Common myeloid progenitor, CD34-positive (primary cell): Measurements from ENCODE around the gene GRID2.

Source experiments
- CTCF ChIA-PET: fragments of 350-600 bp; sonication (Branson Sonifier 250); formaldehyde crosslinking; loops from one replicate; lab custom pipeline; 2021; ENCODE audit warnings: antibody characterized with exemption; lab: Charles Lee
- POLR2A ChIA-PET: fragments of 350-600 bp; sonication (Branson Sonifier 250); formaldehyde crosslinking; loops from one replicate; lab custom pipeline; 2021; ENCODE audit warnings: antibody characterized with exemption; lab: Charles Lee
- DNase-seq, 3 donors: peaks; one replicate each; pipeline versions ENCODE4 v3.0.0 to v3.0.0-alpha.2; 2013
- H3K27ac ChIP-seq, 2 experiments: 1 replicate in 1 of 2; 2 replicates in 1 of 2; pipeline ENCODE4 v1.7.0; 2013; ENCODE audit warnings: inconsistent platforms in 2 of 2, low read length in 2 of 2, mild to moderate bottlenecking in 2 of 2, low read depth in 1 of 2, moderate library complexity in 1 of 2; ENCODE audit not compliant: severe bottlenecking in 2 of 2, insufficient read depth in 1 of 2, poor library complexity in 1 of 2
- H3K27me3 ChIP-seq, 5 experiments: replicated peaks in 2 of 5; 1 replicate in 3 of 5; 2 replicates in 2 of 5; pipeline versions ENCODE4 v1.6.1 to v1.7.0; 2013; ENCODE audit warnings: low read length in 4 of 5, mild to moderate bottlenecking in 2 of 5, moderate library complexity in 2 of 5, inconsistent platforms in 1 of 5; ENCODE audit not compliant: insufficient read depth in 5 of 5, control insufficient read depth in 4 of 5
- H3K36me3 ChIP-seq, 4 experiments: 1 replicate in 2 of 4; 2 replicates in 2 of 4; pipeline versions ENCODE4 v1.6.1 to v1.7.0; 2013; ENCODE audit warnings: low read length in 3 of 4, control low read depth in 1 of 4, mild to moderate bottlenecking in 1 of 4; ENCODE audit not compliant: control insufficient read depth in 4 of 4, insufficient read depth in 4 of 4
- H3K4me1 ChIP-seq, 4 experiments: 1 replicate in 3 of 4; 2 replicates in 1 of 4; pipeline versions ENCODE4 v1.6.1 to v1.7.1; 2013; ENCODE audit warnings: low read length in 3 of 4, mild to moderate bottlenecking in 3 of 4, control low read depth in 1 of 4, inconsistent platforms in 1 of 4, moderate library complexity in 1 of 4; ENCODE audit not compliant: control insufficient read depth in 4 of 4, insufficient read depth in 4 of 4; ENCODE audit errors: control extremely low read depth in 1 of 4
- H3K4me3 ChIP-seq, 7 experiments: 1 replicate in 4 of 7; 2 replicates in 3 of 7; pipeline versions ENCODE4 v1.5.1 to v1.7.0; 2013; ENCODE audit warnings: mild to moderate bottlenecking in 7 of 7, low read length in 6 of 7, moderate library complexity in 6 of 7, inconsistent platforms in 2 of 7, low read depth in 2 of 7, control low read depth in 1 of 7; ENCODE audit not compliant: insufficient read depth in 4 of 7, control insufficient read depth in 1 of 7; ENCODE audit errors: extremely low read depth in 1 of 7
- H3K9me3 ChIP-seq, 5 experiments: 1 replicate in 4 of 5; 2 replicates in 1 of 5; pipeline versions ENCODE4 v1.6.1 to v1.7.1; 2013; ENCODE audit warnings: low read length in 4 of 5, mild to moderate bottlenecking in 2 of 5, inconsistent platforms in 1 of 5, low read depth in 1 of 5, moderate library complexity in 1 of 5; ENCODE audit not compliant: control insufficient read depth in 4 of 5, insufficient read depth in 2 of 5; ENCODE audit errors: control extremely low read depth in 1 of 5
- WGBS: methylation state at CpG from one replicate; pipeline ENCODE4 v1.1.5; 2013; ENCODE audit not compliant: insufficient coverage; 5-methylcytosine and 5-hydroxymethylcytosine counted together

GRID2 gene

DNA sequence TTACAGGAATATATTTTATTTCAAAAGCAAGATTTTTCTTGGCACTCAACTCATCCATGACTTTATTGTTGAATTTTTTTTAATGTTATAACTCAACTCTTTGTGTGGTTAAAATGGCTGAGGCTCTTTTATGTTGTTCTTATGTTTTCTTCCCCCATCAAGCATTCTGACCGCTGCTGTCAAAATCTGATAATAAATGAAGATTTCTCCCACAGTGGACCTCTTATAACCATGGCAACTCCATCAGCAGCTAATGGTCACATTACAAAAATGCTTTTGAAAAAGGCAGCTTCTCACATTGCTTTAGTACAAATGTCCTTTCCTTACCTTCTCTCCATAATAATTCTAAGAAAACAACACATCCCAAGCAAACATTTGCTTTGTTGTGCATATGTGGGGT lies 1428.7 kb downstream of the GRID2 start:
- WGBS, result no CpG with 5 or more reads among the region's 1 CpG
- no peaks in the 10 kb centered on the region for H3K36me3 ChIP-seq
- no peak overlapping the region for H3K4me3 ChIP-seq
- H3K9me3 ChIP-seq, result no peaks in the 10 kb centered on the region
- no peak overlapping the region for H3K27ac ChIP-seq
- ChIA-PET CTCF (no interaction called here), POLR2A (no interaction called here)
- no peaks in the 10 kb centered on the region for H3K4me1 ChIP-seq
- DNase-seq, result no peak
- H3K27me3 ChIP-seq, result no peaks in the 10 kb centered on the region

DNA sequence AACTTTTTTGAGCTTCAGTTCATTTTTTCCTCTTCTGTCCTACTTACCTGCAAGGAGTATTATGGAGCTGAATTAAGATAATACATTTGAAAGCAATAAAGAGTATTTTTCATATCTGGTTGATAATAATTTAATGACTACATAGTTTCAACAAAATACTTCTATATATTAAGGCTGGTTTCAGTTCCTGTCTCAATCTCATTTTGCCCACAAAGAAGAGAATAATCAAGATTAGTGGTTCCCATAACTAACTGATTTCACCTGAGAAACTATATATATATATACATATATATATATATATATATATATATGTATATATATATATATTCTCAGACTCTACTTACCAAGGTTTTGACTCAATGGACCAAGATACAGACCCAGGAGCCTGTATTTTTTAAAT lies 1437.1 kb downstream of the GRID2 start:
- no peak for DNase-seq
- Histone ChIP-seq H3K4me3 (no peak overlapping the region), H3K9me3 (no peaks in the 10 kb centered on the region), H3K27me3 (no peaks in the 10 kb centered on the region), H3K36me3 (no peaks in the 10 kb centered on the region), H3K4me1 (no peaks in the 10 kb centered on the region), H3K27ac (no peak overlapping the region)
- POLR2A ChIA-PET, result no interaction called here
- CTCF ChIA-PET, result no interaction called here

DNA sequence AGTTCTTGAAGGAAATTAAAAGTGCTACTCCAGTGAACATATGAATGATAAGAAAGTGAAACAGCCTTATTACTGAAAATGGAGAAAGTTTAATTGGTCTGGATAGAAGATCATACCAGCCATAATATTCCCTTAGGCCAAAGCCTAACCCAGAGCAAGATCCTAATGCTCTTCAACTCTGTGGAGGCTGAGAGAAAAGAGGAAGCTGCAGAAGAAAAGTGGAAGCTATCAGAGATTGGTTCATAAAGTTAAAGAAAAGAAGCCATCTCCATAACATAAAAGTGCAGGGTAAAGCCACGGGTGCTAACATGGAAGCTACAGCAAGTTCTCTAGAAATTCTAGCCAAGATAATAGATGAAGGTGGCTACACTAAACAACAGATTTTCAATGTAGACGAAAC lies 1439.3 kb downstream of the GRID2 start:
- peak in 1 of 3 donors; percentile 4 for DNase-seq
- Histone ChIP-seq H3K27ac (no peak overlapping the region), H3K9me3 (no peaks in the 10 kb centered on the region), H3K27me3 (no peaks in the 10 kb centered on the region), H3K4me3 (no peak overlapping the region), H3K36me3 (no peaks in the 10 kb centered on the region), H3K4me1 (no peaks in the 10 kb centered on the region)
- WGBS, result 100% methylated on average over 1 of the region's 2 CpGs
- ChIA-PET CTCF (interaction anchor here (1.5 kb wide), 1 partner anchor 11 kb away, joined by 3 read pairs; no protein-coding TSS in a partner anchor), POLR2A (no interaction called here)

DNA sequence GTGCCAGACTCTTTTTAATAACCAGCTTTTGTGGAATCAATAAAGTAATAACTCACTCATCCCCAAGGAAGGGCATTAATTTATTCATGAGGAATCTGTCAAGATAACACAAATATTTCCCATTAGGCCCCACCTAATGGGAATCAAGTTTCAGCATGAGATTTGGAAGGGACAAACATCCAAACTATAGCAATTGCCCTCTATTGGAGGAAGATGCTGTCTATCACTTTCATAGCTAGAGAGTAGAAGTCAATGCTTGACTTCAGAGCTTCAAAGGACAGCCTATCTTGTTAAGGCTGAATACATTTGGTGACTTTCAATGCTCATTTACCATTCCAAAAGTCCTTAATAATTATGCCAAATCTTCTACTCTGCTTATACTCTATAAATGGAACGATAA lies 1439.9 kb downstream of the GRID2 start:
- 100% methylated on average over 1 of the region's 1 CpG for WGBS
- H3K27me3 ChIP-seq, result no peaks in the 10 kb centered on the region
- DNase-seq, result no peak
- no peak overlapping the region for H3K27ac ChIP-seq
- H3K36me3 ChIP-seq, result no peaks in the 10 kb centered on the region
- H3K4me3 ChIP-seq, result no peak overlapping the region
- no peaks in the 10 kb centered on the region for H3K9me3 ChIP-seq
- H3K4me1 ChIP-seq, result no peaks in the 10 kb centered on the region
- POLR2A ChIA-PET, result no interaction called here
- CTCF ChIA-PET, result interaction anchor here (1.5 kb wide), 1 partner anchor 11 kb away, joined by 3 read pairs; no protein-coding TSS in a partner anchor

DNA sequence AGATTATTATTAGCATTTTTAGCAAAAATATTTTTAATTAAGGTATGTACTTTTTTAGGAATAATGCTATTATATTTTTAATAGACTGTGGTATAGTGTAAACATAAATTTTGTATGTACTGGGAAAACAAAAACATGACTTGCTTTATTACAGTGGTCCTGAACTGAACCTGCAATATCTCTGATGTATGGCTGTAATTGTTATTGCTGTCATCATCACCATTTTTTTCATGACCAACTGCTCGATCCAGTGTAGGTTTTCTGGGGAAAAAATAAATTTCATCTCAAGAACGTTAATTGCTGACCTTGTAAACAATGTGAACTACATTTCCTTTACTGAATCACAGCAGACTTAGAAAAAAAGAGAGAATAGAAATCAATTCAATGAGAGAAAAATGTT lies 1441.2 kb downstream of the GRID2 start:
- no CpG with 5 or more reads among the region's 2 CpGs for WGBS
- Histone ChIP-seq H3K4me3 (no peak overlapping the region), H3K36me3 (no peaks in the 10 kb centered on the region), H3K27me3 (no peaks in the 10 kb centered on the region), H3K27ac (no peak overlapping the region), H3K4me1 (no peaks in the 10 kb centered on the region), H3K9me3 (no peaks in the 10 kb centered on the region)
- POLR2A ChIA-PET, result no interaction called here
- DNase-seq, result no peak
- CTCF ChIA-PET, result interaction anchor here (0.6 to 0.7 kb wide), 2 partner anchors 19 to 443 kb away, joined by 3 read pairs; no protein-coding TSS in a partner anchor

DNA sequence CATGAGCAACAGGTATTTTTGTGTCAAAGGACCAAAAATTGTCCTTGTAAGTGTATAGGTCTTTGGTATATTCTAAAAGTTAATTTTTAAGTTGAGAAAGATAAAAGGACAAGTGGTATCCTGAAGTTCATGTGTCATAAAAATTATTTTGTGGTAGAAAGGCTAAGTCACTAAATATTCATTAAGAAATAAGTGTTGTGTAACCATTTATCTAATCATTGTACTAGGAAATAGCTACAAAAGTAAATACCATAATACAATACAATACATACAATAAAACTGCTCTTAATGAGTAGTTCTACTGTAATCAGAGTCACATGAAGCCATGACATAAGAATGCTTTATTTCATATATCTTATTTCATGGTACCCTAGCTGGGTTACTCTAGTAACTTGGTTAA lies 1442.3 kb downstream of the GRID2 start:
- no peaks in the 10 kb centered on the region for H3K27me3 ChIP-seq
- no peak for DNase-seq
- no peaks in the 10 kb centered on the region for H3K4me1 ChIP-seq
- ChIA-PET POLR2A (no interaction called here), CTCF (interaction anchor here (1.9 kb wide), 1 partner anchor 13 kb away, joined by 4 read pairs; no protein-coding TSS in a partner anchor)
- H3K36me3 ChIP-seq, result no peaks in the 10 kb centered on the region
- H3K4me3 ChIP-seq, result no peak overlapping the region
- no peaks in the 10 kb centered on the region for H3K9me3 ChIP-seq
- H3K27ac ChIP-seq, result no peak overlapping the region

DNA sequence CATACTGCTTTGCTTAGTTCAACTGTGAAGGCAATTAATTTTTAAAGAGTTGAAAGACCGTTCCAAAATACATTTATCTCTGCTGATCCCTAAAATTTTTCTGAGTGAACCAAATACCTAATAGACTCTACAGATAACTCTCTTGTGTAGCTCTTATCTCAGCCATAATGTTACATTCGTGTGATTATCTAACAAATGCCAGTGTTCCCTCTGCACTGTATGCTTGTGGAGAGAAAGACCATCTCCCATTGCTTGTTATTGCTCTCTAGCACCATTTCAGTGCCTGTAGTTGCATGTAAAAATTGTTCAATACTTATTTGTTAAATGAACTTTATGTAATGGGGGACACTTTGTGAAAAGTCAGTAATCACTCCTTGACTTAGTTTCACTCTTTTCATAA lies 1443.5 kb downstream of the GRID2 start:
- Histone ChIP-seq H3K4me3 (no peak overlapping the region), H3K36me3 (no peaks in the 10 kb centered on the region), H3K4me1 (no peaks in the 10 kb centered on the region), H3K9me3 (no peaks in the 10 kb centered on the region), H3K27ac (no peak overlapping the region), H3K27me3 (no peaks in the 10 kb centered on the region)
- ChIA-PET POLR2A (no interaction called here), CTCF (interaction anchor here (1.9 kb wide), 1 partner anchor 12 kb away, joined by 4 read pairs; no protein-coding TSS in a partner anchor)
- WGBS, result 93% methylated on average over 2 of the region's 2 CpGs
- DNase-seq, result no peak
